ENCODE measurements around the gene ROR2. TPM values are rescaled to one million over a fixed set of nuclear protein-coding genes. Genes with fewer than 3 reads are reported as not detected.

Gene ROR2
- total and polyA plus RNA-seq, 2 of the 8 experiments (the other 6 are each of a cell fraction or from before 2014, with no cell fraction given) = 2.7 to 4.3 TPM

DNA sequence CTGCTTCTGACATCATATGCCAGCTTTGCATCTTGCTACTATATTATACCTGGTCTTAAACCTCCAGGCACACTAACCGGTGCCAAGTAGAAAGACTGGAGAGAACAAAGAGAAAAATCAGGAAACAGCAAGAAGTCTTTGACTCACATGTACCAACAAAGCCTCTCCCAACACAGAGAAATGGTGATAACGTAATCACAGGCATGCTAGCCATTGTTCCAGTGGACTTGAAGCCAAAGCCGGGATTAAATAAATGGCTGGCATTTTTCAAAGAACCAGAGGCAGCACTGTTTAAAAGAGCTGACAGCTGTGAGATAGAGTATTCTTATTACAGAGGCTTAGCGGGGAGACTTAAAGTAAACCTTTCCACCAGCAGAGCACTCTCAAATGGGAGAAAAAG, 378.0 kb downstream of the ROR2 start (continued):
- TF ChIP-seq RFX5 (IDR thresholded peaks at IDR 0.05; ENCODE audit: borderline replicate concordance, low read depth, low read length) (no peak), BACH1 (IDR thresholded peaks at IDR 0.05; ENCODE audit: low read length) (no peak), CHD2 (IDR thresholded peaks at IDR 0.05; ENCODE audit: low read length) (no peak), TAF7 (optimal IDR thresholded peaks at IDR 0.05; ENCODE audit: borderline replicate concordance, low read depth, low read length) (no peak)
- TF ChIP-seq, protein P1, sequence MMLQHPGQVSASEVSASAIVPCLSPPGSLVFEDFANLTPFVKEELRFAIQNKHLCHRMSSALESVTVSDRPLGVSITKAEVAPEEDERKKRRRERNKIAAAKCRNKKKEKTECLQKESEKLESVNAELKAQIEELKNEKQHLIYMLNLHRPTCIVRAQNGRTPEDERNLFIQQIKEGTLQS (IDR thresholded peaks at IDR 0.05; ENCODE audit: insufficient read depth, low read depth, low read length) = no peak

Measured in H1 (cell line).